Measurements from ENCODE around the gene SPOPL. TPM values are rescaled to one million over a fixed set of nuclear protein-coding genes. Genes with fewer than 3 reads are reported as not detected.

The SPOPL gene
- total RNA-seq, 1 donor from 2014 or later: 19.4 TPM

DNA sequence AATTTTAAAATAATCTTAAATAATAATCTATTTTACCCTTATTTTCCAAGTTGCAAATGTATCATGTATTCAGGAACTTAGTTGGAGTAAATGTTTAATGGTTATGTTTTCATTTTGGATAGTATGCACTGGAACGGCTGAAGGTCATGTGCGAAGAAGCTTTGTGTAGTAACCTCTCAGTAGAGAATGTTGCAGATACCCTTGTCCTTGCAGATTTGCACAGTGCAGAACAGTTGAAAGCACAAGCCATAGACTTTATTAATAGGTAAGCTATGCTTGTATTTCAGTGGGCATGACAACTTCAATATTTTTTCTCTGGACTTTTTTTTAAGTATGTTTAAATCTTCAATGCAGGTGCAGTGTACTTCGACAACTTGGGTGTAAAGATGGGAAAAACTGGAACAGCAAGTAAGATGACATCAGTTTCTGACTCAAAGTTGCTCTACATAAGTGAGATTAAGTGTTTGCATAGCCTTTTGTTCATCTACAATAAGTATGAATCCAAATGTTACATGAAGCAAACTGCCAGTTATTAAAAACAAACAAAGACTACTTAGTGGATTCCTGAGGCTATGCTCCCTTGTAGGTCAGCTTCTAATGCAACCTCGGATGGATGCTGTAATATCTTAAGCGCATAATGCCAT is 63.1 kb downstream of the SPOPL start:
- Mint-ChIP-seq H3K27ac (ENCODE audit: unreplicated experiment) (no peak overlapping the region), H3K4me3 (ENCODE audit: unreplicated experiment) (no peak overlapping the region), H3K36me3 (ENCODE audit: unreplicated experiment) (no peaks in the 10 kb centered on the region), H3K9me3 (ENCODE audit: unreplicated experiment) (peaks cover 3% of the 10 kb centered on the region), H3K4me1 (ENCODE audit: low read depth, unreplicated experiment) (no peaks in the 10 kb centered on the region), H3K27me3 (ENCODE audit: unreplicated experiment) (no peaks in the 10 kb centered on the region)
- TF ChIP-seq, protein P1, sequence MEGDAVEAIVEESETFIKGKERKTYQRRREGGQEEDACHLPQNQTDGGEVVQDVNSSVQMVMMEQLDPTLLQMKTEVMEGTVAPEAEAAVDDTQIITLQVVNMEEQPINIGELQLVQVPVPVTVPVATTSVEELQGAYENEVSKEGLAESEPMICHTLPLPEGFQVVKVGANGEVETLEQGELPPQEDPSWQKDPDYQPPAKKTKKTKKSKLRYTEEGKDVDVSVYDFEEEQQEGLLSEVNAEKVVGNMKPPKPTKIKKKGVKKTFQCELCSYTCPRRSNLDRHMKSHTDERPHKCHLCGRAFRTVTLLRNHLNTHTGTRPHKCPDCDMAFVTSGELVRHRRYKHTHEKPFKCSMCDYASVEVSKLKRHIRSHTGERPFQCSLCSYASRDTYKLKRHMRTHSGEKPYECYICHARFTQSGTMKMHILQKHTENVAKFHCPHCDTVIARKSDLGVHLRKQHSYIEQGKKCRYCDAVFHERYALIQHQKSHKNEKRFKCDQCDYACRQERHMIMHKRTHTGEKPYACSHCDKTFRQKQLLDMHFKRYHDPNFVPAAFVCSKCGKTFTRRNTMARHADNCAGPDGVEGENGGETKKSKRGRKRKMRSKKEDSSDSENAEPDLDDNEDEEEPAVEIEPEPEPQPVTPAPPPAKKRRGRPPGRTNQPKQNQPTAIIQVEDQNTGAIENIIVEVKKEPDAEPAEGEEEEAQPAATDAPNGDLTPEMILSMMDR (IDR thresholded peaks at IDR 0.05; ENCODE audit: partially characterized antibody, unreplicated experiment): no peak
- no peak for DNase-seq

DNA sequence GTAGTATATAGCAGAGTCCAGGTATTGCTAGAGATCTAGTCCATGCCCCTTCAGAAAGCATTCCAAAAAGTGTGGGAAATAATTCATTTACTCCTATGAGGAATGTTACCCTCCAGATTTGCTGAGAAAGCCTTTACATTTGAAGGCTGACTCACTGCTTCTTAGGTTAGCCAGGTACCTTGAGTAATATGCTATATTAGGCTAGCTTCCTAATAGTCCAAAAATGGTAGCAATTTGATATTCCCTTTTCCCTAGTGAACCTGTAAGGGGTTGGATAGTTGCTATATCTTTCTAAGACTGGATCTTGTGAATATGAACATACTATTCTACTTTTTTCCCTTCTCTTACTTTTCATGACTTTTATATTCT is 63.6 kb downstream of the SPOPL start:
- Mint-ChIP-seq H3K27me3 (ENCODE audit: unreplicated experiment) (no peaks in the 10 kb centered on the region), H3K27ac (ENCODE audit: unreplicated experiment) (no peak overlapping the region), H3K36me3 (ENCODE audit: unreplicated experiment) (no peaks in the 10 kb centered on the region), H3K9me3 (ENCODE audit: unreplicated experiment) (peaks cover 3% of the 10 kb centered on the region), H3K4me3 (ENCODE audit: unreplicated experiment) (no peak overlapping the region), H3K4me1 (ENCODE audit: low read depth, unreplicated experiment) (no peaks in the 10 kb centered on the region)
- DNase-seq: no peak
- TF ChIP-seq, protein P1 (IDR thresholded peaks at IDR 0.05; ENCODE audit: partially characterized antibody, unreplicated experiment): no peak

DNA sequence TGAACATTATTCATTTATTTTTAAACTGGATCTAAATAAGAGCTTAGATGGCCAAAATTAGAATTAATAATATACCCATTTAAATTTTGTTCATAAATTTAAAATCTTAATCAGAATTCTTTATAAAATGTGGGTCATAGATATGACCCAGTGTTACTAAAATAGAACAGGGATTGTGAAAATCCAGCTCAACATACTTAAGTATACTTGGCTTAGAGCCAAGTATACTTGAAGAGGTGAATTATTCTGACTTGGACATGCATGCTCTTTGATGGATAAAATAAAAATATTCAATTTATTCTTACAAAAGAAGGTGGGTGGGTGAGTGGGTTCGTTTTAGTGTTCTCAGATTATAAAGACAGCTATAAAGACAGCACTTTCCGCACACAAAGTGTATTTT is 70.7 kb downstream of the SPOPL start:
- H3K9me3 Mint-ChIP-seq (ENCODE audit: unreplicated experiment): no peaks in the 10 kb centered on the region
- peaks cover 3% of the 10 kb centered on the region for H3K4me1 Mint-ChIP-seq (ENCODE audit: low read depth, unreplicated experiment)
- H3K36me3 Mint-ChIP-seq (ENCODE audit: unreplicated experiment): peaks cover 9% of the 10 kb centered on the region
- TF ChIP-seq, protein P1 (IDR thresholded peaks at IDR 0.05; ENCODE audit: partially characterized antibody, unreplicated experiment): no peak
- no peaks in the 10 kb centered on the region for H3K27me3 Mint-ChIP-seq (ENCODE audit: unreplicated experiment)
- H3K4me3 Mint-ChIP-seq (ENCODE audit: unreplicated experiment): no peak overlapping the region
- no peak for DNase-seq
- no peak overlapping the region for H3K27ac Mint-ChIP-seq (ENCODE audit: unreplicated experiment)

DNA sequence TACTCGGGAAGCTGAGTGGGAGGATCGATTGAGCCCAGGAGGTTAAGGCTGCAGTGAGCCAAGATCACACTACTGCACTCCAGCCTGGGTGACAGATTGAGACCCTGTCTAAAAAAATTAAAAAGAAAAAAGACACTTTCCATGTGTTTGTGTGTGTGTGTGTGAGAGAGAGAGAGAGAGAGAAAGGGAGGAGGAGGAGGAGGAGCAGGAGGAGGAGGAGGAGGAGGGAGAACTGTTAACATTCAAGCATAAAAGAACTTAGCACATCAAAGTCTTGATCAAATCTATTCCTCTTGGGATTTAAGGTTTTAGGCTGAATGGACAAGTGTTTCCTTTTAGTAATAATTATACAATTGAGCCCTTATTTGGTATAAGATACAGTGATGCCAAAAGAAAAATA is 75.5 kb downstream of the SPOPL start:
- Mint-ChIP-seq H3K36me3 (ENCODE audit: unreplicated experiment) (peaks cover 25% of the 10 kb centered on the region), H3K4me1 (ENCODE audit: low read depth, unreplicated experiment) (peaks cover 6% of the 10 kb centered on the region), H3K9me3 (ENCODE audit: unreplicated experiment) (peaks cover 2% of the 10 kb centered on the region), H3K27me3 (ENCODE audit: unreplicated experiment) (no peaks in the 10 kb centered on the region), H3K27ac (ENCODE audit: unreplicated experiment) (no peak overlapping the region), H3K4me3 (ENCODE audit: unreplicated experiment) (no peak overlapping the region)
- DNase-seq: no peak
- TF ChIP-seq, protein P1 (IDR thresholded peaks at IDR 0.05; ENCODE audit: partially characterized antibody, unreplicated experiment): no peak

DNA sequence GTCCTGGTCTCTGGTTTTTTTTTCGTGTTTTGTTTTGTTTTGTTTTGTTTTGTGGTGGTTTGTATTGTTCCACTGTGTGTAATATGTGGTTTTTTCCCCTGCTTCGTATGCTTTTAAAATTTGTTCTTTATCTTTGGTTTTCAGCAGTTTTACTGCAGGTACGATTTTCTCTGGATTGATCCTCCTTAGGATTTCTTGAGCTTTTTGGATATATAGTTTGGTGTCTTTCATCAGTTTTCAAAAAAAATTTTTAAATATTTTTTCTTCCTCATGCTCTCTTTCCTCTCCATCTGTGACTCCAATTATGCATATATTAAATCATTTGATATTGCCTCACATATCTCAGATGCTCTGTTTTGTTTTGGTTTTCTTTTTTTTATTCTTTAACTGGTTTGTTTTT is 78.0 kb downstream of the SPOPL start:
- H3K36me3 Mint-ChIP-seq (ENCODE audit: unreplicated experiment): peaks cover 22% of the 10 kb centered on the region
- peaks cover 6% of the 10 kb centered on the region for H3K4me1 Mint-ChIP-seq (ENCODE audit: low read depth, unreplicated experiment)
- H3K27me3 Mint-ChIP-seq (ENCODE audit: unreplicated experiment): peaks cover 2% of the 10 kb centered on the region
- H3K4me3 Mint-ChIP-seq (ENCODE audit: unreplicated experiment): no peak overlapping the region
- peaks cover 2% of the 10 kb centered on the region for H3K9me3 Mint-ChIP-seq (ENCODE audit: unreplicated experiment)
- TF ChIP-seq, protein P1 (IDR thresholded peaks at IDR 0.05; ENCODE audit: partially characterized antibody, unreplicated experiment): no peak
- DNase-seq: no peak
- H3K27ac Mint-ChIP-seq (ENCODE audit: unreplicated experiment): no peak overlapping the region
